ENCODE measurements around the gene SLC4A1AP.

The SLC4A1AP gene

GRCh38 chr2:27717070-27717795 is 53.5 kb downstream of the SLC4A1AP start:
- FAIRE-seq (peak; percentile 91), DNase-seq (ENCODE audit: insufficient read length, low spot score) (no peak)

DNA sequence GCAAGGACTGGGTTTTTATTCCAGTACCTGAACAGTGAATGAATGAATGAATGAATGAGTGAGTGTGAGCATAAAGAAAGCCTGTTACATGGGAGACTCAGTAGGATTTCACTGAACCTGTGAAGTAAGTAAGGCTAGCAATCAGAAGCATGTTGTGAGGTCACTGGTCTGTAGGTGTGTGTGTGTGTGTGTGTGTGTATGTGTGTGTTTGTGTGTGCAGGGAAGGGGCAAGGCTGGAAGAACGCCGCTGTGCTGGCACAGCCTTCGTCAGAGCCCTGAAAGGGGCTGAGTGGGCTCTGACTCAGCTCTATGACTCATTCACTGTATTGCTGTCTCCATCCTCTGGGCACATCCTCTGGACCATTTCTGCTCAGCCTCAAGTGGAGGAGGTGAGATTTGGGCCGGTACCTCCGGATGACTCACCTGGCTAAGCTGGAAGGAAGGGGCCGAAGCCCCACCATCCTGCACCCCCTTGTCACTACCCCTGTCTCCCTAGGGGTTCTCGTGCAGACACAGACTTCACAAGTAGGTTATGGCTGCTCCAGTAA is 56.4 kb downstream of the SLC4A1AP start:
- FAIRE-seq (peak; percentile 74), DNase-seq (ENCODE audit: insufficient read length, low spot score) (peak; percentile 93)

DNA sequence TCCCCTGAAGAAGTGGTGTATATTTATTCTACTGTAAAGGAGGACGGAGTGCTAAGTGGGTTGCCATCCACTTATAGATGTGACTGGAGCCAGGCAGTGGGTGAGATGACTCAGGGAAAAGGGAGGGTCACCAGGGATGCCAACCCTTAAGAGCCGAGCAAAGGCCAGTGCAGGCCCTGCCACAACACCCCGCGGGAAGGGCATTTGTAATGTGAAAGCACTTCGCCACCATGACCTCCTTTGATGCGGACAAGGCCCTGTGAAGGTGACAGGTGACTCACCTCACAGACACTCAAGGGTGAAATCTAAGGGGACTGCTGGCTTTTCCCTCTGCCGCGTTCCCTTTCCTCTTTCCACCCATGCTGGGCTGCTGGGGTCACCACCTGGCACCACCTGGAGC is 57.6 kb downstream of the SLC4A1AP start:
- no peak for DNase-seq (ENCODE audit: insufficient read length, low spot score)

GRCh38 chr2:27721884-27722485 is 58.3 kb downstream of the SLC4A1AP start:
- FAIRE-seq: no peak

More for the DNA sequence above, 57.6 kb downstream of the SLC4A1AP start:
- FAIRE-seq: no peak

DNA sequence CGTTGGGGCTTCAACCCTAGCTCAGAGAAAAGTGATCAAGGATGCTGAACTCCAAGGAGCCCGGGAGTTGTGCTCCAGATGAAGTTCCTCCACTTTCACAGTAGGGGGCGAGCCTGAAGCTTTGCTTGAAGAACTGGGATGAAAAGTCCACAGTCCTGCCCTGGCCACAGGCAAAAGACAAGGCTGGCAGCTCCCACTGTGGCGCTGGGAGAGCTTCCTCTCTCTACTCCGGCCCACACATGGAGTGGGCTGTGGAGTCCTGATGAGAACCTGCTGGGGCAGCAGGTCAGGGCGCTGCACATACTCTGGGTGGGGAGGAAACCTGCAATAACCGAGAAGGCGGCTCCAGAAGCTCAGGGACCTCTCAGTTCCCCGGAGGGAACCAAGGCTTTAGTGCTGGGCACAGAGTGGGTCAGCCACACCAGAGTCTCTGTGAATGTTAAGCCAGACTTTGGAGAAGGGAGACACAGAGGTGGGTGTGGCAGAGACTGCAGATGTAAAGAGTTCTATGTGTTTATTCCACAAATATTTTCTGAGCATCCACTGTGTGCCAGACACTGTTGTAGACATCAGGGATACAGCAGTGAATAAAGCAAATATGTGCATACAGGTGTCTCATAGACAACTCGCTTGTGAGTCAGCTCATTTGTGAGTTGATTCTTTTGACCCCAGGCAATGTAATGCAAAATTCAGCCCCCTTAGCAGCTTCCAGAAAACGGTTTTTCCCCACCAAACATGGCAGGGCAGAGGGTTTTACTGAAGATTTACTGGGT is 59.9 kb downstream of the SLC4A1AP start:
- peak; percentile 82 for DNase-seq (ENCODE audit: insufficient read length, low spot score)
- no peak for FAIRE-seq

More at GRCh38 chr2:27721884-27722485, 58.3 kb downstream of the SLC4A1AP start:
- DNase-seq (ENCODE audit: insufficient read length, low spot score): no peak

- FAIRE-seq (no peak), DNase-seq (ENCODE audit: insufficient read length, low spot score) (no peak)
Observed at GRCh38 chr2:27724191-27724590, 60.5 kb downstream of the SLC4A1AP start.

- FAIRE-seq (no peak), DNase-seq (ENCODE audit: insufficient read length, low spot score) (no peak)
Observed at GRCh38 chr2:27724905-27725701, 61.4 kb downstream of the SLC4A1AP start.

DNA sequence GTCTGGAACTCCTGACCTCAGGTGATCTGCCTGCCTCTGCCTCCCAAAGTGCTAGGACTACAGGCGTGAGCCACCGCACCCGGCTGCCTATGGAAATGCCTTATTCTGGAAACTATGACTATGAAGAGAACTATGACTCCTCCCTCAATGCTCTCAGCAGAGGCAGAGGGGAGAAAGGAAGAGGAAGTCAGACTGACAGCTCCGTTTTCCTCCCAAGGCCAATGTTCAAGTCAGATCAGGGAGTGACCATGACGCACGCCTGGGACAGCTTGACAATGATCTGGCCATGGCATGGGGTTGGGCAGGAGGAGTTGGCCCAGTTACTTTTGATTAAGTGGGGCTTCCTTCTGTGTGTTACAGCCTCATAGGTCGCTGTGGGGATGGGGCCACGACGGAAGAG is 63.6 kb downstream of the SLC4A1AP start:
- DNase-seq (ENCODE audit: insufficient read length, low spot score) (no peak), FAIRE-seq (no peak)

- FAIRE-seq (no peak), DNase-seq (ENCODE audit: insufficient read length, low spot score) (no peak)
Observed at GRCh38 chr2:27728081-27728858, 64.6 kb downstream of the SLC4A1AP start.

GRCh38 chr2:27729198-27729597 is 65.5 kb downstream of the SLC4A1AP start:
- no peak for DNase-seq (ENCODE audit: insufficient read length, low spot score)

GRCh38 chr2:27729614-27730013 is 65.9 kb downstream of the SLC4A1AP start:
- DNase-seq (ENCODE audit: insufficient read length, low spot score): no peak
- no peak for FAIRE-seq

More at GRCh38 chr2:27729198-27729597, 65.5 kb downstream of the SLC4A1AP start:
- no peak for FAIRE-seq

DNA sequence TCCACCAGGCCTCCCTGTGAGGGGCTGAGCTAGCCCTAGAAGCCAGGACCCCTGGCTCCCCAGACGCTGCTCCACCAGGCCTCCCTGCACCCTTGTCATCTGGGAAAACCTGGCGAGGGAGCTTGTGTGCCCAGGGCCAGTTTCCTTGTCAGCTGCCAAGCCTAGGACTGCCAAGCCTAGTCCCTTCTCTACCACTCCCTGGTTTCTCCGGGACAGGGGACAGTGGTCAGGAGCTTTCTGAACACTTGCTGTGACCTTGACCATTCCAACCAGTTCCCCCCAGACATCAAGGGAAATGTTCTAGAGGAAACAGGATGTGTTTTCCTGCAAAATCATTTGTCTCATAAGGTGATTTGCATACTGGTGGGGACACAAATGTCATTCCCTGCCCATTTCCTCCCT is 66.6 kb downstream of the SLC4A1AP start:
- DNase-seq (ENCODE audit: insufficient read length, low spot score) (no peak), FAIRE-seq (no peak)

DNA sequence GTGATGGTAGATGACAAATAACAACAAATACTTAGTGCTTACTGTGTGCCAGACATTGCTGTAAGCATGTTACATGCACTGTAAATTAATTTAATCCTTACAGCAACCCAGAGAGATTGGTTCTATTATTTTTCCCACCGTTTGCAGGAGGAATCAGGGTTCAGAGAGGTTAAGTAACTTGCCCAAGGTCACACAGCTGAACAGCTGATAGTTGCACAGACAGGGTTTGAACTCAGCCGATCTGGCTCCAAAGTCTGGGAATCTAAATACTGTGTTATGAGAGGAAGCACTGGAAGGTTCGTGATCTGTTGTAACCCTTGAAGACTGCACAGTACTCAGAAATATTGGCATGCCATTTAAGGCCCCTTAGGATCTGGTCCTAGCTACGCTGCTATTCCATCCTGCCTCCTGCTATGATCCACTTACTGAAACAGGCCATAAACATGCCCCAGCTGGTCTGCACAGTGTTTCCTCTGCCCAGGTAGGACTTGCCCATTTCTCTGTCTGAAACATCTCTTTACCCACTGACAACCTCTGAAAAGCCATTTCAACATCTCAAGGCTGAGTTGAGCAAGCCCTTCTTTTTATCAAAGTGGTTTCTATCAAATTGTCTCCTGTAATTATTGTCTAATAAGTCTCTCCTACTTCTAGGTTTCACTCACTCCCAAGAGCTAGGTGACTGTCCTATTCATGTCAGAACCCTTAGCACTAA is 67.4 kb downstream of the SLC4A1AP start:
- no peak for FAIRE-seq

DNA sequence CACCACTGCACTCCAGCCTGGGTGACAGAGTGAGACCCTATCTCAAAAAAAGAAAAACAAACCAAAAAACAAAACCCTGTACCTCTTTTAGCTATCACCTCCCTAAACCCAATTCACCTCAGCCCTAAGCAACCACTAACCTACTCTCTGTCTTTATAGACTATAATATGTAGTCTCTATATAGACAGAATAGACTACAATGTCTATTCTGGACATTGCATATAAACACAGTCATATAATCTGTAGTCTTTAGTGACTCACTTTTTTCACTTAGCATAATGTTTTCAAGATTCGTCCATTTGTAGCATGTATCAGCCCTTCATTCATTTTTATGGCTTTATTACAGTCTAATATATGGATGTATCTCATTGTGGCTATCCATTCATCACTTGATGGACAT is 70.6 kb downstream of the SLC4A1AP start:
- DNase-seq (ENCODE audit: insufficient read length, low spot score): no peak
- no peak for FAIRE-seq

More for the DNA sequence above, 67.4 kb downstream of the SLC4A1AP start:
- no peak for DNase-seq (ENCODE audit: insufficient read length, low spot score)

- DNase-seq (ENCODE audit: insufficient read length, low spot score) (no peak), FAIRE-seq (no peak)
Observed at GRCh38 chr2:27735263-27735904, 71.7 kb downstream of the SLC4A1AP start.

GRCh38 chr2:27736031-27736889 is 72.6 kb downstream of the SLC4A1AP start:
- no peak for DNase-seq (ENCODE audit: insufficient read length, low spot score)
- FAIRE-seq: no peak

- DNase-seq (ENCODE audit: insufficient read length, low spot score) (no peak), FAIRE-seq (no peak)
Observed at GRCh38 chr2:27736890-27737204, 73.2 kb downstream of the SLC4A1AP start.

Measured in HTR-8/SVneo (cell line).